ENCODE results near the gene PARD3. TPM values are rescaled to one million over a fixed set of nuclear protein-coding genes. Genes with fewer than 3 reads are reported as not detected.
A peak's percentile ranks its signal among the peaks of the same experiment; 100 is the strongest.

PARD3 gene
- total RNA-seq, 1 experiment from 2014 or later, result 51.8 TPM

DNA sequence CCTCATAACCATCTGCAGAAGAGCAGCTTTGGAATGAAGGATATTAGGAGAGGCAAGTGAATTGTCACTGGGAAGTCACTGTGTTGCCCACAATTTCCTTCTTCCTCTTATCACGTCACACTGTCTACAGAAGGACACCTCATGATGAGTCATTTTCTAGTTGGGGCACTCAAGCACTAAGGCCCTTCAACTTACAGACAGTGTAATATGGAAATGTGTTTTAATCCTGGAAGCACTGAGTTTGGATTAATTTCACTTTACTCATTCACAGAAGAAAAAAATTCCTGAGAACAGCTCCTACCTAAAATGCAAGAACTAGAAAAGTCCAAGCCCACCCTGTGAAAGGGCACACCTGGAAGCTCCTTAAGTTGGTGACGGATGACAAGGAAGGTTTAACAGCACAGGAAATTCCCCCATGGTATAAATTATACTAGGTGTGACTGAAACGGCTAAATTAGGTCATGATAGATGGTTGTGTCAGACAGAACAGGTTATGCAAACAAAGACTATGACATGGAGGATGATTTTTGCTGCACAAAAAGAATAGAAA lies 56.6 kb downstream of the PARD3 start:
- TF ChIP-seq, protein P1, sequence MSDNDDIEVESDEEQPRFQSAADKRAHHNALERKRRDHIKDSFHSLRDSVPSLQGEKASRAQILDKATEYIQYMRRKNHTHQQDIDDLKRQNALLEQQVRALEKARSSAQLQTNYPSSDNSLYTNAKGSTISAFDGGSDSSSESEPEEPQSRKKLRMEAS (CRISPR knock-in tag; IDR thresholded peaks at IDR 0.05), result no peak
- TF ChIP-seq FOXP1 (CRISPR knock-in tag; IDR thresholded peaks at IDR 0.05; ENCODE audit: borderline replicate concordance) (no peak), NFATC4 (CRISPR knock-in tag; IDR thresholded peaks at IDR 0.05) (no peak), JUN (CRISPR knock-in tag; IDR thresholded peaks at IDR 0.05) (no peak), KAT7 (CRISPR knock-in tag; IDR thresholded peaks at IDR 0.05; ENCODE audit: borderline replicate concordance) (no peak), NR1H2 (CRISPR knock-in tag; IDR thresholded peaks at IDR 0.05) (no peak), CREB1 (CRISPR knock-in tag; IDR thresholded peaks at IDR 0.05) (no peak), CBFB (CRISPR knock-in tag; IDR thresholded peaks at IDR 0.05; ENCODE audit: low read depth) (no peak), RELA (CRISPR knock-in tag; IDR thresholded peaks at IDR 0.05; ENCODE audit: borderline replicate concordance) (no peak), TCF7 (CRISPR knock-in tag; IDR thresholded peaks at IDR 0.05; ENCODE audit: low read depth) (no peak), ATF1 (CRISPR knock-in tag; IDR thresholded peaks at IDR 0.05) (no peak), CREM (CRISPR knock-in tag; IDR thresholded peaks at IDR 0.05) (no peak), GABPB1 (CRISPR knock-in tag; IDR thresholded peaks at IDR 0.05) (no peak)
- TF ChIP-seq, protein P2, sequence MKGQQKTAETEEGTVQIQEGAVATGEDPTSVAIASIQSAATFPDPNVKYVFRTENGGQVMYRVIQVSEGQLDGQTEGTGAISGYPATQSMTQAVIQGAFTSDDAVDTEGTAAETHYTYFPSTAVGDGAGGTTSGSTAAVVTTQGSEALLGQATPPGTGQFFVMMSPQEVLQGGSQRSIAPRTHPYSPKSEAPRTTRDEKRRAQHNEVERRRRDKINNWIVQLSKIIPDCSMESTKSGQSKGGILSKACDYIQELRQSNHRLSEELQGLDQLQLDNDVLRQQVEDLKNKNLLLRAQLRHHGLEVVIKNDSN (CRISPR knock-in tag; IDR thresholded peaks at IDR 0.05), result no peak
- TF ChIP-seq, protein P3, sequence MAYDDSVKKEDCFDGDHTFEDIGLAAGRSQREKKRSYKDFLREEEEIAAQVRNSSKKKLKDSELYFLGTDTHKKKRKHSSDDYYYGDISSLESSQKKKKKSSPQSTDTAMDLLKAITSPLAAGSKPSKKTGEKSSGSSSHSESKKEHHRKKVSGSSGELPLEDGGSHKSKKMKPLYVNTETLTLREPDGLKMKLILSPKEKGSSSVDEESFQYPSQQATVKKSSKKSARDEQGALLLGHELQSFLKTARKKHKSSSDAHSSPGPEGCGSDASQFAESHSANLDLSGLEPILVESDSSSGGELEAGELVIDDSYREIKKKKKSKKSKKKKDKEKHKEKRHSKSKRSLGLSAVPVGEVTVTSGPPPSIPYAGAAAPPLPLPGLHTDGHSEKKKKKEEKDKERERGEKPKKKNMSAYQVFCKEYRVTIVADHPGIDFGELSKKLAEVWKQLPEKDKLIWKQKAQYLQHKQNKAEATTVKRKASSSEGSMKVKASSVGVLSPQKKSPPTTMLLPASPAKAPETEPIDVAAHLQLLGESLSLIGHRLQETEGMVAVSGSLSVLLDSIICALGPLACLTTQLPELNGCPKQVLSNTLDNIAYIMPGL (CRISPR knock-in tag; IDR thresholded peaks at IDR 0.05), result no peak
- TF ChIP-seq, protein P4, sequence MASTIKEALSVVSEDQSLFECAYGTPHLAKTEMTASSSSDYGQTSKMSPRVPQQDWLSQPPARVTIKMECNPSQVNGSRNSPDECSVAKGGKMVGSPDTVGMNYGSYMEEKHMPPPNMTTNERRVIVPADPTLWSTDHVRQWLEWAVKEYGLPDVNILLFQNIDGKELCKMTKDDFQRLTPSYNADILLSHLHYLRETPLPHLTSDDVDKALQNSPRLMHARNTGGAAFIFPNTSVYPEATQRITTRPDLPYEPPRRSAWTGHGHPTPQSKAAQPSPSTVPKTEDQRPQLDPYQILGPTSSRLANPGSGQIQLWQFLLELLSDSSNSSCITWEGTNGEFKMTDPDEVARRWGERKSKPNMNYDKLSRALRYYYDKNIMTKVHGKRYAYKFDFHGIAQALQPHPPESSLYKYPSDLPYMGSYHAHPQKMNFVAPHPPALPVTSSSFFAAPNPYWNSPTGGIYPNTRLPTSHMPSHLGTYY (CRISPR knock-in tag; IDR thresholded peaks at IDR 0.05), result no peak
- TF ChIP-seq, protein P5, sequence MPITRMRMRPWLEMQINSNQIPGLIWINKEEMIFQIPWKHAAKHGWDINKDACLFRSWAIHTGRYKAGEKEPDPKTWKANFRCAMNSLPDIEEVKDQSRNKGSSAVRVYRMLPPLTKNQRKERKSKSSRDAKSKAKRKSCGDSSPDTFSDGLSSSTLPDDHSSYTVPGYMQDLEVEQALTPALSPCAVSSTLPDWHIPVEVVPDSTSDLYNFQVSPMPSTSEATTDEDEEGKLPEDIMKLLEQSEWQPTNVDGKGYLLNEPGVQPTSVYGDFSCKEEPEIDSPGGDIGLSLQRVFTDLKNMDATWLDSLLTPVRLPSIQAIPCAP (CRISPR knock-in tag; IDR thresholded peaks at IDR 0.05), result no peak
- TF ChIP-seq, protein P6, sequence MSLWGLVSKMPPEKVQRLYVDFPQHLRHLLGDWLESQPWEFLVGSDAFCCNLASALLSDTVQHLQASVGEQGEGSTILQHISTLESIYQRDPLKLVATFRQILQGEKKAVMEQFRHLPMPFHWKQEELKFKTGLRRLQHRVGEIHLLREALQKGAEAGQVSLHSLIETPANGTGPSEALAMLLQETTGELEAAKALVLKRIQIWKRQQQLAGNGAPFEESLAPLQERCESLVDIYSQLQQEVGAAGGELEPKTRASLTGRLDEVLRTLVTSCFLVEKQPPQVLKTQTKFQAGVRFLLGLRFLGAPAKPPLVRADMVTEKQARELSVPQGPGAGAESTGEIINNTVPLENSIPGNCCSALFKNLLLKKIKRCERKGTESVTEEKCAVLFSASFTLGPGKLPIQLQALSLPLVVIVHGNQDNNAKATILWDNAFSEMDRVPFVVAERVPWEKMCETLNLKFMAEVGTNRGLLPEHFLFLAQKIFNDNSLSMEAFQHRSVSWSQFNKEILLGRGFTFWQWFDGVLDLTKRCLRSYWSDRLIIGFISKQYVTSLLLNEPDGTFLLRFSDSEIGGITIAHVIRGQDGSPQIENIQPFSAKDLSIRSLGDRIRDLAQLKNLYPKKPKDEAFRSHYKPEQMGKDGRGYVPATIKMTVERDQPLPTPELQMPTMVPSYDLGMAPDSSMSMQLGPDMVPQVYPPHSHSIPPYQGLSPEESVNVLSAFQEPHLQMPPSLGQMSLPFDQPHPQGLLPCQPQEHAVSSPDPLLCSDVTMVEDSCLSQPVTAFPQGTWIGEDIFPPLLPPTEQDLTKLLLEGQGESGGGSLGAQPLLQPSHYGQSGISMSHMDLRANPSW (CRISPR knock-in tag; conservative IDR thresholded peaks at IDR 0.05; ENCODE audit: low read depth), result no peak
- TF ChIP-seq, protein P7, sequence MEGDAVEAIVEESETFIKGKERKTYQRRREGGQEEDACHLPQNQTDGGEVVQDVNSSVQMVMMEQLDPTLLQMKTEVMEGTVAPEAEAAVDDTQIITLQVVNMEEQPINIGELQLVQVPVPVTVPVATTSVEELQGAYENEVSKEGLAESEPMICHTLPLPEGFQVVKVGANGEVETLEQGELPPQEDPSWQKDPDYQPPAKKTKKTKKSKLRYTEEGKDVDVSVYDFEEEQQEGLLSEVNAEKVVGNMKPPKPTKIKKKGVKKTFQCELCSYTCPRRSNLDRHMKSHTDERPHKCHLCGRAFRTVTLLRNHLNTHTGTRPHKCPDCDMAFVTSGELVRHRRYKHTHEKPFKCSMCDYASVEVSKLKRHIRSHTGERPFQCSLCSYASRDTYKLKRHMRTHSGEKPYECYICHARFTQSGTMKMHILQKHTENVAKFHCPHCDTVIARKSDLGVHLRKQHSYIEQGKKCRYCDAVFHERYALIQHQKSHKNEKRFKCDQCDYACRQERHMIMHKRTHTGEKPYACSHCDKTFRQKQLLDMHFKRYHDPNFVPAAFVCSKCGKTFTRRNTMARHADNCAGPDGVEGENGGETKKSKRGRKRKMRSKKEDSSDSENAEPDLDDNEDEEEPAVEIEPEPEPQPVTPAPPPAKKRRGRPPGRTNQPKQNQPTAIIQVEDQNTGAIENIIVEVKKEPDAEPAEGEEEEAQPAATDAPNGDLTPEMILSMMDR (IDR thresholded peaks at IDR 0.05), result no peak
- no peaks in the 10 kb centered on the region for H3K36me3 Mint-ChIP-seq
- POLR2A ChIA-PET, result interaction anchor here (1.1 kb wide), 1 partner anchor 13 kb away, joined by 3 read pairs; no protein-coding TSS in a partner anchor
- CTCF ChIA-PET, result interaction anchor here (1.2 kb wide), 1 partner anchor 26 kb away, joined by 5 read pairs; no protein-coding TSS in a partner anchor
- H3K27ac Mint-ChIP-seq, result peak overlapping the region; percentile 10; the same call in 1 of the 2 replicates
- no peak overlapping the region for H3K4me3 Mint-ChIP-seq
- peaks cover 39% of the 10 kb centered on the region for H3K4me1 Mint-ChIP-seq
- H3K9me3 Mint-ChIP-seq, result no peaks in the 10 kb centered on the region
- no peaks in the 10 kb centered on the region for H3K27me3 Mint-ChIP-seq (ENCODE audit: low read depth)
- DNase-seq (ENCODE audit: low spot score) (no peak), ATAC-seq (no peak)
